ENCODE measurements around the gene NPY1R. TPM values are rescaled to one million over a fixed set of nuclear protein-coding genes. Genes with fewer than 3 reads are reported as not detected.

Gene NPY1R
- total RNA-seq, 4 donors from 2014 or later: 0.95 to 1.8 (median 1.6) TPM; not detected in 1

- Histone ChIP-seq H3K4me1 (peaks cover 0 to 17% (median 0%) of the 10 kb centered on the region in 4 donors), H3K36me3 (no peaks in the 10 kb centered on the region), H3K4me3 (peak overlapping the region; percentile 13 to 52 (median 30)), H3K27ac (no peak overlapping the region), H3K27me3 (peaks cover 0 to 7% of the 10 kb centered on the region in 2 donors), H3K9me3 (no peaks in the 10 kb centered on the region)
- peak in 2 of 3 donors; percentile 43 to 45 for DNase-seq
- TF ChIP-seq POLR2A (IDR thresholded peaks at IDR 0.05): no peak
- TF ChIP-seq, protein P1, sequence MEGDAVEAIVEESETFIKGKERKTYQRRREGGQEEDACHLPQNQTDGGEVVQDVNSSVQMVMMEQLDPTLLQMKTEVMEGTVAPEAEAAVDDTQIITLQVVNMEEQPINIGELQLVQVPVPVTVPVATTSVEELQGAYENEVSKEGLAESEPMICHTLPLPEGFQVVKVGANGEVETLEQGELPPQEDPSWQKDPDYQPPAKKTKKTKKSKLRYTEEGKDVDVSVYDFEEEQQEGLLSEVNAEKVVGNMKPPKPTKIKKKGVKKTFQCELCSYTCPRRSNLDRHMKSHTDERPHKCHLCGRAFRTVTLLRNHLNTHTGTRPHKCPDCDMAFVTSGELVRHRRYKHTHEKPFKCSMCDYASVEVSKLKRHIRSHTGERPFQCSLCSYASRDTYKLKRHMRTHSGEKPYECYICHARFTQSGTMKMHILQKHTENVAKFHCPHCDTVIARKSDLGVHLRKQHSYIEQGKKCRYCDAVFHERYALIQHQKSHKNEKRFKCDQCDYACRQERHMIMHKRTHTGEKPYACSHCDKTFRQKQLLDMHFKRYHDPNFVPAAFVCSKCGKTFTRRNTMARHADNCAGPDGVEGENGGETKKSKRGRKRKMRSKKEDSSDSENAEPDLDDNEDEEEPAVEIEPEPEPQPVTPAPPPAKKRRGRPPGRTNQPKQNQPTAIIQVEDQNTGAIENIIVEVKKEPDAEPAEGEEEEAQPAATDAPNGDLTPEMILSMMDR (IDR thresholded peaks at IDR 0.05): no peak
Measured at GRCh38 chr4:163331629-163332376, 593 bp downstream of the NPY1R start.

DNA sequence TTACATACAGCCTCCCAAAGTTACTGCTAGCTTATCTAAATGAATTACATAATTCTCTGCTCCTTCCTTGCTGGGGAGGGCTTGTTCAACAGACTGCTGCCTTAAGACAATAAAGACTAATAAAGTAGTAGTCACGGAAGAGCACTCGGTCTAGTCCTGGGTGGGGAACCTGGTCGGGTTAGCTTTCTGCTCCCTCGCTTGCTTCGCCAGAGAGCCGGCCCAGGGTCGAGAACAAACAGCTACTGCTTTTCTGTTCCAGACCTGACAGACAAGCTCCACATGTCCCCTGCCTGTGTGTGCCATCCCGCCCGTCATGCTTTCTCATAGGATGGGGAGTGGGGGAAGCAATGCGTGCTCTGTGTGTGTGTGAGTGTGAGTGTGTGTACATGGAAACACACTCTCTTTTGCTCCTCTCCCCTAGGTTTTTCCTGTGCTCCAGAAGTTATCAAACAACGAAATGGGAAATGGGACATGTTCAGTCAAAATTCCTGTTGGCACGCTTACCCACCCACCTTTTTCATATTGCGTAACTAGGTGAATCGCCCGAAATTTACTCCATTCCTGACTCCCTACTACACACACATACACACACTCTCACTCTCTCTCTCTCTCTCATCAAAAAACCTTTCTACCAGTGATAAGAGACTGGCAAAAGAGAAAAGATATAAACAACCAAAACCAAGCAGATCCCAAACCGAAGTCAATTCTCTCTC, 1.3 kb downstream of the NPY1R start:
- DNase-seq: no peak

GRCh38 chr4:163317110-163317509, 15.3 kb downstream of the NPY1R start:
- TF ChIP-seq, protein P1 (IDR thresholded peaks at IDR 0.05): no peak
- no peak for TF ChIP-seq POLR2A (IDR thresholded peaks at IDR 0.05)
- DNase-seq: no peak
- no peaks in the 10 kb centered on the region for H3K4me1 ChIP-seq
- no peaks in the 10 kb centered on the region for H3K27me3 ChIP-seq
- no peaks in the 10 kb centered on the region for H3K36me3 ChIP-seq
- no peak overlapping the region for H3K27ac ChIP-seq
- H3K9me3 ChIP-seq: peaks cover 0 to 14% (median 4%) of the 10 kb centered on the region in 4 donors
- no peak overlapping the region for H3K4me3 ChIP-seq

More for the DNA sequence above, 1.3 kb downstream of the NPY1R start:
- H3K4me1 ChIP-seq: peaks cover 0 to 17% (median 0%) of the 10 kb centered on the region in 4 donors
- no peak overlapping the region for H3K27ac ChIP-seq
- no peaks in the 10 kb centered on the region for H3K36me3 ChIP-seq
- H3K27me3 ChIP-seq: peaks cover 0 to 7% of the 10 kb centered on the region in 2 donors
- no peaks in the 10 kb centered on the region for H3K9me3 ChIP-seq
- H3K4me3 ChIP-seq: peak overlapping the region in 1 of 4 donors; percentile 52
- TF ChIP-seq, protein P1 (IDR thresholded peaks at IDR 0.05): no peak
- no peak for TF ChIP-seq POLR2A (IDR thresholded peaks at IDR 0.05)

- Histone ChIP-seq H3K27me3 (no peaks in the 10 kb centered on the region), H3K4me1 (no peaks in the 10 kb centered on the region), H3K9me3 (no peaks in the 10 kb centered on the region), H3K36me3 (no peaks in the 10 kb centered on the region), H3K27ac (no peak overlapping the region), H3K4me3 (no peak overlapping the region)
- TF ChIP-seq, protein P1 (IDR thresholded peaks at IDR 0.05): no peak
- TF ChIP-seq POLR2A (IDR thresholded peaks at IDR 0.05): no peak
- no peak for DNase-seq
Measured at GRCh38 chr4:163309466-163309865, 22.9 kb downstream of the NPY1R start.

- DNase-seq: no peak
- H3K4me1 ChIP-seq: no peaks in the 10 kb centered on the region
- H3K4me3 ChIP-seq: no peak overlapping the region
- TF ChIP-seq, protein P1 (IDR thresholded peaks at IDR 0.05): no peak
- TF ChIP-seq POLR2A (IDR thresholded peaks at IDR 0.05): no peak
- H3K9me3 ChIP-seq: no peaks in the 10 kb centered on the region
- H3K27ac ChIP-seq: no peak overlapping the region
- H3K36me3 ChIP-seq: no peaks in the 10 kb centered on the region
- no peaks in the 10 kb centered on the region for H3K27me3 ChIP-seq
Measured at GRCh38 chr4:163303069-163303468, 29.3 kb downstream of the NPY1R start.

Measured in Peyer's patch (tissue), 4 donors.